ENCODE results near the gene ARHGAP9.
"Not testable (repeated sequence)": the region's sequence is repeated elsewhere in the genome, so short reads cannot be mapped to it uniquely, and the experiment has no call there.

The ARHGAP9 gene

GRCh38 chr12:57434517-57435223 lies 45.0 kb downstream of the ARHGAP9 start, which contains the start of gene INHBC:
TSS of gene INHBC (plus strand) at chr12:57434784. CDS start at chr12:57434887, 103 bp downstream.
- no peak for DNase-seq (ENCODE audit: low read depth in 2 of 2)

- DNase-seq (ENCODE audit: low read depth in 2 of 2) = no peak
Measured at GRCh38 chr12:57433370-57433769, 46.3 kb downstream of the ARHGAP9 start.

DNA sequence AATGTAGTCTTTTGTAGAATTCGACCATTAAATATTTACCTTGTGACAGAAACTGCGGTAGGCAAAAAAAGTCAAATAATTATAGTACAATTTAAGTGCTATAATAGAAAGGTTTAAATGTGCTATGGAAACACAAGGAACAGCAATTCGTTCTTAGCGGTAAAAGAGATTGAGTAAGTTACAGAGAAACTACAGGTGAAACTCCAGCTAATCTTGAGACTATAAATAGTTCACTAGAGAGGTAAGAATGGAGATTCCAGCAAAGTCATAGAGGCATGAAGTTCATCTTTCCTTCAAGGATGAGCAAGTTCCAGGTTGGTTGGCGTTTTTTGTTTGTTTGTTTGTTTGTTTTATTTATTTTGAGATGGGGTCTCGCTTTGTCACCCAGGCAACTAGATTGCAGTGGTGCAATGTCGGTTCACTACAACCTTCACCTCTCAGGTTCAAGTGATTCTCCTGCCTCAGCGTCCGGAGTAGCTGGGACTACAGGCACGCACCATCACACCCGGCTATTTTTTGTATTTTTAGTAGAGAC lies 47.9 kb downstream of the ARHGAP9 start:
- DNase-seq (ENCODE audit: low read depth in 2 of 2) = no peak

- peak; percentile 92 to 94 for DNase-seq (ENCODE audit: low read depth in 2 of 2)
Measured at GRCh38 chr12:57430931-57431566, 48.6 kb downstream of the ARHGAP9 start, which contains the start of gene R3HDM2. TSS of gene R3HDM2 (minus strand) at chr12:57431043. CDS start at chr12:57310428, 120,615 bp downstream.

GRCh38 chr12:57430112-57430930 lies 49.3 kb downstream of the ARHGAP9 start:
- peak in 1 of 2 donors; percentile 9 for DNase-seq (ENCODE audit: low read depth in 2 of 2)

- DNase-seq (ENCODE audit: low read depth in 2 of 2) = no peak
Measured at GRCh38 chr12:57429473-57430111, 50.1 kb downstream of the ARHGAP9 start.

GRCh38 chr12:57428965-57429364 lies 50.7 kb downstream of the ARHGAP9 start:
- no peak for DNase-seq (ENCODE audit: low read depth in 2 of 2)

DNA sequence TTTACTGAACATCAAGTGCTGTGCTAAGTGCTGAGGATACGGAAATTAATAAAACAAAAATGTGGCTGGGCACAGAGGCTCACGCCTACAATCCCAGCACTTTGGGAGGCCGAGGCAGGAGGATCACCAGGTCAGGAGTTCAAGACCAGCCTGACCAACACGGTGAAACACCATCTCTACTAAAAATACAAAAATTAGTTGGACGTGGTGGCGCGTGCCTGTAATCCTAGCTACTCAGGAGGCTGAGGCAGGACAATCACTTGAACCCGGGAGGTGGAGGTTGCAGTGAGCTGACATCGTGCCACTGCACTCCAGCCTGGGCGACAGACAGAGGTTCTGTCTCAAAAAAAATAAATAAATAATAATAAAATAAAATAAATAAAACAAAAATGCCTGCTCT lies 52.7 kb downstream of the ARHGAP9 start:
- not testable (repeated sequence) for DNase-seq (ENCODE audit: low read depth in 2 of 2)
